Hepatocyte (in vitro differentiated cells): ENCODE measurements around the gene SRRM4.

Experiments
- EZH2phosphoT487 ChIP-seq: fragments of 200-600 bp; sonication (generic); IDR thresholded peaks from one replicate; pipeline ENCODE4 v1.6.1; 2018; ENCODE audit warnings: antibody characterized with exemption, mild to moderate bottlenecking, low read depth, moderate library complexity; ENCODE audit not compliant: unreplicated experiment, severe bottlenecking
- TF ChIP-seq, protein P1 (sequence below): fragments of 200-600 bp; sonication (generic); IDR thresholded peaks from 2 replicates; pipeline ENCODE4 v1.5.1; 2016; ENCODE audit warnings: antibody characterized with exemption, mild to moderate bottlenecking; ENCODE audit not compliant: poor library complexity

DNA sequence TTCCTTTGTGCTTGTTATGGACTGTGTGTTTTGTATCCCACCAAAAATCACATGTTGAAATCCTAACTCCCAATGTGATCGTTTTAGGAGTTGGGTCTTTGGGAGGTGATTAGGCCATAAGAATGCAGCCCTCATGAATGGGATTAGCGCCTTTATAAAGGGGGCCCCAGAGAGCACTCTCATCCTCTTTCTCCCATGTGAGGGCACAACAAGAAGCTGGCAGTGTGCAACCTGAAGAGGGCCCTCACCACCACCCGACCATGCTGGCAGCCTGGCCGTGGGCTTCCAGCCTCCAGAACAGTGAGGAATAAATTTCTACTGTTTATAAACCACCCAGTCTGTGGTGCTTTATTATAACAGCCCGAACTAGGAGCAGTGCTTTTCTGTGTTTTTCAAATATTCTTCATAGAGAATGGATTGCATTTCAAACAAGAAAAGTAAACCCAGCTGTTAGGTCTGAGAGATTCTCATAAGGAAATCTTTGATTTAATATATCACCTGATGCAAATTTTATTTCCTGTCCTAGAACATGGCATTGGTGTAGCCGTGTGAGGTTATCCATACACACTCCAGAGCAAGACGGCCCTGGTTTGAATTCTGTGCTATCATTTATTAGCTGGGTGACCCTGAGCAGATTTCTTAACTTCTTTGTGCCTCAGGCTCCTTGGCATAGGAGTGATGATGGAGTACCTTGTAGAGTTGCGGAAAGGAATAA is 225.2 kb downstream of the SRRM4 start:
- TF ChIP-seq, protein P1, sequence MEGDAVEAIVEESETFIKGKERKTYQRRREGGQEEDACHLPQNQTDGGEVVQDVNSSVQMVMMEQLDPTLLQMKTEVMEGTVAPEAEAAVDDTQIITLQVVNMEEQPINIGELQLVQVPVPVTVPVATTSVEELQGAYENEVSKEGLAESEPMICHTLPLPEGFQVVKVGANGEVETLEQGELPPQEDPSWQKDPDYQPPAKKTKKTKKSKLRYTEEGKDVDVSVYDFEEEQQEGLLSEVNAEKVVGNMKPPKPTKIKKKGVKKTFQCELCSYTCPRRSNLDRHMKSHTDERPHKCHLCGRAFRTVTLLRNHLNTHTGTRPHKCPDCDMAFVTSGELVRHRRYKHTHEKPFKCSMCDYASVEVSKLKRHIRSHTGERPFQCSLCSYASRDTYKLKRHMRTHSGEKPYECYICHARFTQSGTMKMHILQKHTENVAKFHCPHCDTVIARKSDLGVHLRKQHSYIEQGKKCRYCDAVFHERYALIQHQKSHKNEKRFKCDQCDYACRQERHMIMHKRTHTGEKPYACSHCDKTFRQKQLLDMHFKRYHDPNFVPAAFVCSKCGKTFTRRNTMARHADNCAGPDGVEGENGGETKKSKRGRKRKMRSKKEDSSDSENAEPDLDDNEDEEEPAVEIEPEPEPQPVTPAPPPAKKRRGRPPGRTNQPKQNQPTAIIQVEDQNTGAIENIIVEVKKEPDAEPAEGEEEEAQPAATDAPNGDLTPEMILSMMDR, result no peak
- TF ChIP-seq EZH2phosphoT487, result no peak
